GM23338 (cell line): Measurements from ENCODE around the gene PNRC2. TPM values are rescaled to one million over a fixed set of nuclear protein-coding genes. Genes with fewer than 3 reads are reported as not detected.

ENCODE experiments used
- ATAC-seq: fragments of 200-7000 bp; cut with Tn5 transposase; 3 replicates; pipeline ENCODE4 v1.9.1; 2020
- DNase-seq: peaks from one replicate; pipeline ENCODE4 v3.0.0-alpha.2; 2015; ENCODE audit warnings: low spot score
- H2AFZ ChIP-seq: fragments of 200-600 bp; sonication (generic); 2 replicates; pipeline ENCODE4 v1.8.0; 2016; ENCODE audit warnings: antibody characterized with exemption, mild to moderate bottlenecking, moderate library complexity
- H3F3A ChIP-seq: fragments of 200-600 bp; sonication (generic); replicated peaks from 2 replicates; pipeline ENCODE4 v1.8.0; 2017; ENCODE audit warnings: antibody characterized with exemption, mixed run types, low read depth
- H3K27ac ChIP-seq: fragments of 200-600 bp; sonication (generic); 2 replicates; pipeline ENCODE4 v1.6.1; 2016; ENCODE audit warnings: low read depth
- H3K27me3 ChIP-seq: fragments of 200-600 bp; sonication (generic); 2 replicates; pipeline ENCODE4 v1.8.0; 2016; ENCODE audit warnings: mild to moderate bottlenecking, mixed run types, moderate library complexity; ENCODE audit not compliant: insufficient read depth
- H3K36me3 ChIP-seq: fragments of 200-600 bp; sonication (generic); 2 replicates; pipeline ENCODE4 v1.8.0; 2016; ENCODE audit warnings: mild to moderate bottlenecking; ENCODE audit not compliant: insufficient read depth
- H3K4me1 ChIP-seq: fragments of 200-600 bp; sonication (generic); 2 replicates; pipeline ENCODE4 v1.8.0; 2016; ENCODE audit warnings: mild to moderate bottlenecking, moderate library complexity; ENCODE audit not compliant: insufficient read depth
- H3K4me2 ChIP-seq: fragments of 200-600 bp; sonication (generic); 2 replicates; pipeline ENCODE4 v1.7.1; 2017; ENCODE audit warnings: mixed run types
- H3K4me3 ChIP-seq: fragments of 200-600 bp; sonication (generic); 2 replicates; pipeline ENCODE4 v1.6.1; 2016; ENCODE audit warnings: mixed run types
- H3K79me2 ChIP-seq: fragments of 200-600 bp; sonication (generic); replicated peaks from 2 replicates; pipeline ENCODE4 v1.8.0; 2017; ENCODE audit warnings: mild to moderate bottlenecking; ENCODE audit not compliant: insufficient read depth
- H3K9me2 ChIP-seq: fragments of 200-600 bp; sonication (generic); 2 replicates; pipeline ENCODE4 v1.8.0; 2017; ENCODE audit not compliant: insufficient read depth
- H4K20me1 ChIP-seq: fragments of 200-600 bp; sonication (generic); replicated peaks from 2 replicates; pipeline ENCODE4 v1.8.0; 2017; ENCODE audit warnings: mild to moderate bottlenecking; ENCODE audit not compliant: insufficient read depth
- H3K27ac Mint-ChIP-seq: 2 replicates; pipeline ENCODE4 v1.8.0; 2020; ENCODE audit warnings: inconsistent platforms, mild to moderate bottlenecking, moderate library complexity, mixed read lengths
- H3K27me3 Mint-ChIP-seq: 3 replicates; pipeline ENCODE4 v1.8.0; 2022; ENCODE audit warnings: low read depth, mild to moderate bottlenecking, moderate library complexity, mixed read lengths, inconsistent platforms; ENCODE audit not compliant: insufficient read depth, poor library complexity
- H3K36me3 Mint-ChIP-seq: 3 replicates; pipeline ENCODE4 v1.8.0; 2021; ENCODE audit warnings: low read depth, mild to moderate bottlenecking, inconsistent platforms, moderate library complexity, mixed read lengths
- H3K4me1 Mint-ChIP-seq: 3 replicates; pipeline ENCODE4 v1.8.0; 2020; ENCODE audit warnings: mild to moderate bottlenecking, inconsistent platforms, mixed read lengths
- H3K4me3 Mint-ChIP-seq: 3 replicates; pipeline ENCODE4 v1.8.0; 2021; ENCODE audit warnings: moderate library complexity, mild to moderate bottlenecking, inconsistent platforms, mixed read lengths
- H3K9me3 Mint-ChIP-seq: 3 replicates; pipeline ENCODE4 v1.8.0; 2020; ENCODE audit warnings: moderate library complexity, mild to moderate bottlenecking, inconsistent platforms, mixed read lengths
- CREB1 ChIP-seq: fragments of 250-450 bp; sonication (Bioruptor Pico); IDR thresholded peaks from 2 replicates; pipeline ENCODE4 v1.5.0; 2020; ENCODE audit warnings: low read depth, mild to moderate bottlenecking, moderate library complexity
- EZH2 ChIP-seq: fragments of 200-600 bp; sonication (generic); IDR thresholded peaks from one replicate; pipeline ENCODE4 v1.8.0; 2017; ENCODE audit warnings: antibody characterized with exemption, mild to moderate bottlenecking, low read depth; ENCODE audit not compliant: unreplicated experiment
- EZH2phosphoT487 ChIP-seq: fragments of 200-600 bp; sonication (generic); IDR thresholded peaks from one replicate; pipeline ENCODE4 v1.8.1; 2018; ENCODE audit warnings: antibody characterized with exemption; ENCODE audit not compliant: unreplicated experiment
- NANOG ChIP-seq: IDR thresholded peaks from 2 replicates; pipeline ENCODE4 v1.6.1; 2016; ENCODE audit warnings: antibody characterized with exemption, borderline replicate concordance
- POLR2AphosphoS5 ChIP-seq: IDR thresholded peaks from 2 replicates; pipeline ENCODE4 v1.6.1; 2016; ENCODE audit warnings: antibody characterized with exemption, low read depth
- STAT1 ChIP-seq: IDR thresholded peaks from one replicate; pipeline ENCODE4 v1.6.1; 2016; ENCODE audit warnings: antibody characterized with exemption; ENCODE audit not compliant: unreplicated experiment
- ZNF114 ChIP-seq: fragments of 250-450 bp; sonication (Bioruptor Pico); IDR thresholded peaks from 2 replicates; pipeline ENCODE4 v1.5.0; 2020; ENCODE audit warnings: mild to moderate bottlenecking, moderate library complexity
- polyA plus RNA-seq: library from polyadenylated mRNA; unstranded; fragments of >200 nt; fragmentation: Nextera tagmentation; extraction: Ambion mirVana; gene quantifications from 2 replicates; pipeline ENCODE4 v1.2.1, GENCODE V29; 2016
- total RNA-seq: library from RNA; depleted of rRNA; stranded (reverse); fragments of >200 nt; shearing (Covaris generic); gene quantifications from 2 replicates; pipeline ENCODE4 v1.2.3, GENCODE V29; 2014
- TF ChIP-seq, protein P1 (sequence below): IDR thresholded peaks from one replicate; pipeline ENCODE4 v1.6.1; 2018; ENCODE audit warnings: antibody characterized with exemption; ENCODE audit not compliant: unreplicated experiment
- TF ChIP-seq, protein P2 (sequence below): fragments of 250-450 bp; sonication (Bioruptor Pico); IDR thresholded peaks from 2 replicates; pipeline ENCODE4 v1.5.0; 2020; ENCODE audit warnings: mild to moderate bottlenecking, moderate library complexity

PNRC2 gene
- total and polyA plus RNA-seq, 2 experiments from 2014 or later = 157 to 237 TPM

DNA sequence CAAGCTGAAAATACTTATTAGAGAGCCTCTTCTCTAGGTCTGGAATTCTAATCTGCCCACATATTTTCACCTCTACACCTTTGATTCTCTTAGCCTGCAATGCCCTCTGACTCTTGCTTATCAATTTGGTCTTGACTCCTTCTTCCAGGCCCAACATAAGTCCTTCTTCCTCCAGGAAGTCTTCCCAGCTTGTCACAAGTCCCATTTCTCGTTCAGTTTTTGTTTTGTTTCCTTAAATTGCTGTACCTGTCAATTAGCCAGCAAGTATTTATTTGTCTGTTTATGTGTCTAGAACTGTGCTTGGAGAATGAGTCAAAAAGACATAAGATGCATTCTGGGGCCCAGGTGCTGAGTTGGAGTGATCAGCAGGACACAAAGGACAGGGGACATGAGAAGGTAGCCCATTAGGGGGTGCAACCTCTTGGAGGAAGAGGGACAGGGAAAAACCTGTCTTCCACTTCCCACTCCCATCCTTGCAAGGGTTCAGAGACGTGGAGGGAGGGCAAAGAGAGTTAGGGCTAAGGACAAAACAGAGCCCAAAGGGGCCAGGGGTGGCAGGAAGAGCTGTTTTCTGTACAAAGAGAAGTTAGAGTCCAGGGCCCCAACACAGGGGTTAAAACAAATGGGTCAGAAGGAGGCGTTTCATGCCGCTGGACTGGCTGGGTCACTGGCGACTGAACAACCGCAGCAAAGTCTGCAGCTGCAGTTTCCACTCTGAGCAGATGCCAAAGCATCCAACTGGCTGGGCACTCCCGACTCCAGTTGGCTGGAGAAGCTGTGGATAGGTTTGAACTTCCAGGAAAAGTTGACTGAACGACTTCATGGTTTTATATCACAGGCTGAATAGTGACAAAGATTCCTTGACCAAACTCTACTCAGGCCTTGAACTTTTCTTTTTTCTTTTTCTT, 35.8 kb upstream of the PNRC2 start:
- ATAC-seq (no peak), DNase-seq (no peak)
- Mint-ChIP-seq H3K4me3 (no peak overlapping the region), H3K27me3 (peaks cover 2% of the 10 kb centered on the region), H3K9me3 (no peaks in the 10 kb centered on the region), H3K4me1 (0 out of 3 replicates have a peak, but pooled peaks cover 3% of the 10 kb centered on the region), H3K36me3 (no peaks in the 10 kb centered on the region), H3K27ac (no peak overlapping the region)
- Histone ChIP-seq H3K4me3 (no peak overlapping the region), H3F3A (no peaks in the 10 kb centered on the region), H3K4me1 (no peaks in the 10 kb centered on the region), H3K27ac (no peak overlapping the region), H3K4me2 (no peak overlapping the region), H3K9me2 (no peaks in the 10 kb centered on the region), H3K79me2 (no peaks in the 10 kb centered on the region), H2AFZ (peak overlapping the region; percentile 59), H3K36me3 (no peaks in the 10 kb centered on the region), H3K27me3 (no peaks in the 10 kb centered on the region), H4K20me1 (no peaks in the 10 kb centered on the region)
- no peak for TF ChIP-seq POLR2AphosphoS5
- no peak for TF ChIP-seq EZH2phosphoT487
- no peak for TF ChIP-seq NANOG
- TF ChIP-seq, protein P1, sequence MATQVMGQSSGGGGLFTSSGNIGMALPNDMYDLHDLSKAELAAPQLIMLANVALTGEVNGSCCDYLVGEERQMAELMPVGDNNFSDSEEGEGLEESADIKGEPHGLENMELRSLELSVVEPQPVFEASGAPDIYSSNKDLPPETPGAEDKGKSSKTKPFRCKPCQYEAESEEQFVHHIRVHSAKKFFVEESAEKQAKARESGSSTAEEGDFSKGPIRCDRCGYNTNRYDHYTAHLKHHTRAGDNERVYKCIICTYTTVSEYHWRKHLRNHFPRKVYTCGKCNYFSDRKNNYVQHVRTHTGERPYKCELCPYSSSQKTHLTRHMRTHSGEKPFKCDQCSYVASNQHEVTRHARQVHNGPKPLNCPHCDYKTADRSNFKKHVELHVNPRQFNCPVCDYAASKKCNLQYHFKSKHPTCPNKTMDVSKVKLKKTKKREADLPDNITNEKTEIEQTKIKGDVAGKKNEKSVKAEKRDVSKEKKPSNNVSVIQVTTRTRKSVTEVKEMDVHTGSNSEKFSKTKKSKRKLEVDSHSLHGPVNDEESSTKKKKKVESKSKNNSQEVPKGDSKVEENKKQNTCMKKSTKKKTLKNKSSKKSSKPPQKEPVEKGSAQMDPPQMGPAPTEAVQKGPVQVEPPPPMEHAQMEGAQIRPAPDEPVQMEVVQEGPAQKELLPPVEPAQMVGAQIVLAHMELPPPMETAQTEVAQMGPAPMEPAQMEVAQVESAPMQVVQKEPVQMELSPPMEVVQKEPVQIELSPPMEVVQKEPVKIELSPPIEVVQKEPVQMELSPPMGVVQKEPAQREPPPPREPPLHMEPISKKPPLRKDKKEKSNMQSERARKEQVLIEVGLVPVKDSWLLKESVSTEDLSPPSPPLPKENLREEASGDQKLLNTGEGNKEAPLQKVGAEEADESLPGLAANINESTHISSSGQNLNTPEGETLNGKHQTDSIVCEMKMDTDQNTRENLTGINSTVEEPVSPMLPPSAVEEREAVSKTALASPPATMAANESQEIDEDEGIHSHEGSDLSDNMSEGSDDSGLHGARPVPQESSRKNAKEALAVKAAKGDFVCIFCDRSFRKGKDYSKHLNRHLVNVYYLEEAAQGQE = no peak
- no peak for TF ChIP-seq EZH2
- TF ChIP-seq ZNF114 (CRISPR knock-in tag) = no peak
- TF ChIP-seq, protein P2, sequence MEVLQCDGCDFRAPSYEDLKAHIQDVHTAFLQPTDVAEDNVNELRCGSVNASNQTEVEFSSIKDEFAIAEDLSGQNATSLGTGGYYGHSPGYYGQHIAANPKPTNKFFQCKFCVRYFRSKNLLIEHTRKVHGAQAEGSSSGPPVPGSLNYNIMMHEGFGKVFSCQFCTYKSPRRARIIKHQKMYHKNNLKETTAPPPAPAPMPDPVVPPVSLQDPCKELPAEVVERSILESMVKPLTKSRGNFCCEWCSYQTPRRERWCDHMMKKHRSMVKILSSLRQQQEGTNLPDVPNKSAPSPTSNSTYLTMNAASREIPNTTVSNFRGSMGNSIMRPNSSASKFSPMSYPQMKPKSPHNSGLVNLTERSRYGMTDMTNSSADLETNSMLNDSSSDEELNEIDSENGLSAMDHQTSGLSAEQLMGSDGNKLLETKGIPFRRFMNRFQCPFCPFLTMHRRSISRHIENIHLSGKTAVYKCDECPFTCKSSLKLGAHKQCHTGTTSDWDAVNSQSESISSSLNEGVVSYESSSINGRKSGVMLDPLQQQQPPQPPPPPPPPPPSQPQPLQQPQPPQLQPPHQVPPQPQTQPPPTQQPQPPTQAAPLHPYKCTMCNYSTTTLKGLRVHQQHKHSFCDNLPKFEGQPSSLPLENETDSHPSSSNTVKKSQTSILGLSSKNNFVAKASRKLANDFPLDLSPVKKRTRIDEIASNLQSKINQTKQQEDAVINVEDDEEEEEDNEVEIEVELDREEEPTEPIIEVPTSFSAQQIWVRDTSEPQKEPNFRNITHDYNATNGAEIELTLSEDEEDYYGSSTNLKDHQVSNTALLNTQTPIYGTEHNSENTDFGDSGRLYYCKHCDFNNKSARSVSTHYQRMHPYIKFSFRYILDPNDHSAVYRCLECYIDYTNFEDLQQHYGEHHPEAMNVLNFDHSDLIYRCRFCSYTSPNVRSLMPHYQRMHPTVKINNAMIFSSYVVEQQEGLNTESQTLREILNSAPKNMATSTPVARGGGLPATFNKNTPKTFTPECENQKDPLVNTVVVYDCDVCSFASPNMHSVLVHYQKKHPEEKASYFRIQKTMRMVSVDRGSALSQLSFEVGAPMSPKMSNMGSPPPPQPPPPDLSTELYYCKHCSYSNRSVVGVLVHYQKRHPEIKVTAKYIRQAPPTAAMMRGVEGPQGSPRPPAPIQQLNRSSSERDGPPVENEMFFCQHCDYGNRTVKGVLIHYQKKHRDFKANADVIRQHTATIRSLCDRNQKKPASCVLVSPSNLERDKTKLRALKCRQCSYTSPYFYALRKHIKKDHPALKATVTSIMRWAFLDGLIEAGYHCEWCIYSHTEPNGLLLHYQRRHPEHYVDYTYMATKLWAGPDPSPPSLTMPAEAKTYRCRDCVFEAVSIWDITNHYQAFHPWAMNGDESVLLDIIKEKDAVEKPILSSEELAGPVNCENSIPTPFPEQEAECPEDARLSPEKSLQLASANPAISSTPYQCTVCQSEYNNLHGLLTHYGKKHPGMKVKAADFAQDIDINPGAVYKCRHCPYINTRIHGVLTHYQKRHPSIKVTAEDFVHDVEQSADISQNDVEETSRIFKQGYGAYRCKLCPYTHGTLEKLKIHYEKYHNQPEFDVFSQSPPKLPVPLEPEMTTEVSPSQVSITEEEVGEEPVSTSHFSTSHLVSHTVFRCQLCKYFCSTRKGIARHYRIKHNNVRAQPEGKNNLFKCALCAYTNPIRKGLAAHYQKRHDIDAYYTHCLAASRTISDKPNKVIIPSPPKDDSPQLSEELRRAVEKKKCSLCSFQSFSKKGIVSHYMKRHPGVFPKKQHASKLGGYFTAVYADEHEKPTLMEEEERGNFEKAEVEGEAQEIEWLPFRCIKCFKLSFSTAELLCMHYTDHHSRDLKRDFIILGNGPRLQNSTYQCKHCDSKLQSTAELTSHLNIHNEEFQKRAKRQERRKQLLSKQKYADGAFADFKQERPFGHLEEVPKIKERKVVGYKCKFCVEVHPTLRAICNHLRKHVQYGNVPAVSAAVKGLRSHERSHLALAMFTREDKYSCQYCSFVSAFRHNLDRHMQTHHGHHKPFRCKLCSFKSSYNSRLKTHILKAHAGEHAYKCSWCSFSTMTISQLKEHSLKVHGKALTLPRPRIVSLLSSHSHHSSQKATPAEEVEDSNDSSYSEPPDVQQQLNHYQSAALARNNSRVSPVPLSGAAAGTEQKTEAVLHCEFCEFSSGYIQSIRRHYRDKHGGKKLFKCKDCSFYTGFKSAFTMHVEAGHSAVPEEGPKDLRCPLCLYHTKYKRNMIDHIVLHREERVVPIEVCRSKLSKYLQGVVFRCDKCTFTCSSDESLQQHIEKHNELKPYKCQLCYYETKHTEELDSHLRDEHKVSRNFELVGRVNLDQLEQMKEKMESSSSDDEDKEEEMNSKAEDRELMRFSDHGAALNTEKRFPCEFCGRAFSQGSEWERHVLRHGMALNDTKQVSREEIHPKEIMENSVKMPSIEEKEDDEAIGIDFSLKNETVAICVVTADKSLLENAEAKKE (CRISPR knock-in tag) = no peak
- TF ChIP-seq CREB1 (CRISPR knock-in tag) = no peak
- no peak for TF ChIP-seq STAT1
